Stimulated activated effector memory CD8-positive, alpha-beta T cell treated with anti-CD3 and anti-CD28 coated beads, Interleukin-12 subunit alpha, Interleukin-12 subunit beta, amount 100 ng/mL, for 72 hours (primary cell): Measurements from ENCODE around the gene AHI1.
A peak's percentile ranks its signal among the peaks of the same experiment; 100 is the strongest.

Experiments used
- ATAC-seq: fragments of 150-1000 bp; cut with Tn5 transposase; 2 replicates; pipeline ENCODE4 v1.10.0; 2021
- DNase-seq, 2 donors: peaks; one replicate each; pipeline ENCODE4 v3.0.0; 2021 to 2022; ENCODE audit warnings: low spot score in 2 of 2
- H3K27ac Mint-ChIP-seq: one replicate; pipeline ENCODE4 v1.8.0; 2022; ENCODE audit warnings: mild to moderate bottlenecking, mixed read lengths
- H3K36me3 Mint-ChIP-seq: one replicate; pipeline ENCODE4 v1.8.0; 2022; ENCODE audit warnings: mild to moderate bottlenecking, mixed read lengths
- H3K4me1 Mint-ChIP-seq: one replicate; pipeline ENCODE4 v1.8.0; 2022; ENCODE audit warnings: mixed read lengths
- H3K4me3 Mint-ChIP-seq: one replicate; pipeline ENCODE4 v1.8.0; 2022; ENCODE audit warnings: mild to moderate bottlenecking, mixed read lengths
- H3K9me3 Mint-ChIP-seq: one replicate; pipeline ENCODE4 v1.8.0; 2022; ENCODE audit warnings: mixed read lengths

The AHI1 gene

DNA sequence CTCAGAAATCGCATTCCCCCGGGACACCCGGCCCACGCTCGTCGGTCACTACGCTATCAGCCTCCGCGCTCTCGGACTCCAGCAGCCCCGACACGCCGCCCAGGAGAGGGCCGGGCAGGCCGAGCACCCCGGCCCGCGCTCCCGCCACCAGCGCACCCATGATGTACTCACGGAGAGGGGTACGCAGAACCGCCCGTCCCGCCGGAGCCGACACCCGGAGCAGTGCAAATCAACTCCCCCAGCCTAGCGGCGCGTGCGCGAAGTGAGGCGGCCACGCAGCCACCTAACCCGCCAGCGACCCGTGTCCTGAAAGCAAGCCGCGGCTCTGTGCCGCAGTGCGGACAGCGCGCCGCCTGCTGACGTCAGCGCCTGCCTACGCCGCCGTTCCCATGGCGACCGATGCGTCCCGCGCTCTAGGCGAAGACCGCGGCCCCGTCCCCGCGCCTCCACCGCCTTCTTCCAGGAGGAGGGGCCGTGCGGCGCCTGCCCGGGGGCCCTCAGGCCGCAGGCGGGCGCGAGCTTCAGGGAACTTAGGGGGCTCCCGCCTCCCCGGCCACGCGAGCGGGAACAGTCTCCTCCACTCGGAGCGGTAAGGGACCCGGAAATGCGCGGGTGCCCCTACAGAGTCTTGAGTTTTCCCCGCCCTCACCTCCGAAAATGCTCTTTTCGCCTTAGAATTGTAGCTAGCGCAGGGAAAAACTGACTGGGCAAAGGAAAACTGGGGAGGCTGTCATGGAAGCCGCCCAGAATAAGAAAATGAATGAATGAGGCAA is at the start of gene AHI1:
Gene AHI1, minus strand, starts transcription at position 329 of the 773 bp plus-strand sequence. CDS start 5,503 bp downstream, outside the sequence.
- Mint-ChIP-seq H3K9me3 (no peaks in the 10 kb centered on the region), H3K27ac (no peak within 1 kb of the TSS), H3K4me1 (peaks cover 9% of the 10 kb centered on the region), H3K36me3 (peaks cover 21% of the 10 kb centered on the region), H3K4me3 (no peak within 1 kb of the TSS)
- ATAC-seq (peak; percentile 92), DNase-seq (peak; percentile 92 to 97)

DNA sequence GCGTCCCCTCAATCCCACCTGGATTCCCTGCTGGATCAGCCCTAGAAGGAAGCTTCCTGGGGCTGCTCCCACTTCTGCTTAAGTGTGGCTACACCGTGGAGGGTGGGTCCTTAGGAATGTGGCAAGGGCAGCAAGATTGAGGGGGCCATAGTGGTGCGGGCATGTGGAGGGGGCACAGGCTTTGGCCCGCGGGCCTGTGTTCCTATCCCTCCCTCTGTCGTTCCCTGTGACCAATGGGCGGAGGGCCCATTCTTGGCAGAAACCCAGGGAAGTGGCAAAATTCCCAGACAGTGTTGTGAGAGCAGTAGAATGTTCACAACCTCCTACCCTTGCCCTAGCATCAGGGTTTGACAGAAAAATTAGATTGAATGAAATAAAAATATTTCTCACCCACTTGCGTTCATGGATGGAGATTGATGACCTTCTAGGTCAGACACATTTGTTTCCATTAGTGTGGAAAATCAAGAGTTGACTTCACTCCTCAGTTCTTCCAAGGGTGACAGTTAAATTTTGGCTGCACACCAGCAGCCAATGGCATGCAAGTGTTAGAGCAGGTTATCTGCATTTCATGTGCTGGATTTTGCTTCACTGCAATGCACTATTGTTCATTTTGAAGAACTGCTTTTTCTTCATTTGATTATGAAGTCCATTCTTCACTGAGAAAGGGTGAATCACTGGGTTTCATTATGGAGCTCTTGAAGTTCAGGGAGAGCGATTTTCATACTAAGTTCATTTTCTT is 49.3 kb upstream of the AHI1 start:
- Mint-ChIP-seq H3K9me3 (peaks cover 5% of the 10 kb centered on the region), H3K27ac (no peak overlapping the region), H3K4me3 (no peak overlapping the region), H3K36me3 (no peaks in the 10 kb centered on the region), H3K4me1 (peaks cover 5% of the 10 kb centered on the region)
- DNase-seq = no peak
- ATAC-seq = no peak

DNA sequence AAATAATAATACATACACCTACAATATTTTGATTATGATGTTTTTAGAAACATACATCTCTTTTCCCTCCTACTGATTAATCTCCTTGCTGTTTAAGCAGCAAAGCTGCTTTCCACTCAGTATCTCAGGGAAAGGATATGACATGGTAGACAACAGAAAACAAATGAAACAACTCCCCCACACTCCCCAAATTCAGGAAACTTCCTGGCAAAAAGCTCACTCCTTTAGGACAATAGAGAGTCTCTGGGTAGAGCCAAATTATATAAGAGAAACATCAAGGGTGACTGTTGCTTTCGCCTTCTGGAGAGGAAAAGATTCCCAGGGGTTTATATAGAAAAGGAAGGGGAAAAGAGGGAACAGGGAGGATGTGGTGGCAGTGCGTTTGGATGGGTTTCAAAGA is 48.7 kb upstream of the AHI1 start:
- Mint-ChIP-seq H3K27ac (no peak overlapping the region), H3K4me1 (peaks cover 5% of the 10 kb centered on the region), H3K9me3 (peaks cover 5% of the 10 kb centered on the region), H3K36me3 (no peaks in the 10 kb centered on the region), H3K4me3 (no peak overlapping the region)
- ATAC-seq (no peak), DNase-seq (no peak)

DNA sequence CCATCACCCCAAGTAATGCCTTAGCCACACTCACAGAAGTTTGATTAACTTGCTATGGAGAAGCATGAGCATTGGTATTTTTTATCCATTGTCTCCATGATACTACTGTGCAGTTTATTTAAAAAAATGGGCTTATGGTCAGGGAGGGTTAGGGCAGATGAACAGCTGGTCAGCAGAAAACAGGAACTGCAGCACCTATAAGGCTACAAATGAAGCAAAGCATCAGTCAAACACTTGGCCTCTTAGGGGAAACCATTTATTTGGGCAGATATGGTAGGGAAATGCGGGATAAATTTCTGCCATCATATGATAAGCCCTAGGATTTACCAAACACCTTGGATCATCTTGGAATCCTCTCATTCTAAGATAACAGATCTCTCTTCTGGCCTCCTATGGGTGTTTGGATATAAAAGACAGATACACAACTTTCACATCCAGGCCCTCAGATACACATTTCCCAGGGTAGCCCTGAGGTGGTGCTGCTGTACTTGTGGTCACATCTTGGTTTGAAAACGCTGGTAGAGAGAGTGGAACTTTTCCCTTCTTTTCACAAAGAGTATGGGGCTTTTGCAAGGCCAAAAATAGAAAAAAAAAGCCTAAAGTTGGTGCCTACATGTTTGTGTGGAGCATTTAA is 42.8 kb upstream of the AHI1 start:
- no peak for ATAC-seq
- H3K27ac Mint-ChIP-seq = no peak overlapping the region
- H3K4me1 Mint-ChIP-seq = peaks cover 34% of the 10 kb centered on the region
- no peak for DNase-seq
- H3K4me3 Mint-ChIP-seq = no peak overlapping the region
- no peaks in the 10 kb centered on the region for H3K36me3 Mint-ChIP-seq
- H3K9me3 Mint-ChIP-seq = peaks cover 5% of the 10 kb centered on the region

DNA sequence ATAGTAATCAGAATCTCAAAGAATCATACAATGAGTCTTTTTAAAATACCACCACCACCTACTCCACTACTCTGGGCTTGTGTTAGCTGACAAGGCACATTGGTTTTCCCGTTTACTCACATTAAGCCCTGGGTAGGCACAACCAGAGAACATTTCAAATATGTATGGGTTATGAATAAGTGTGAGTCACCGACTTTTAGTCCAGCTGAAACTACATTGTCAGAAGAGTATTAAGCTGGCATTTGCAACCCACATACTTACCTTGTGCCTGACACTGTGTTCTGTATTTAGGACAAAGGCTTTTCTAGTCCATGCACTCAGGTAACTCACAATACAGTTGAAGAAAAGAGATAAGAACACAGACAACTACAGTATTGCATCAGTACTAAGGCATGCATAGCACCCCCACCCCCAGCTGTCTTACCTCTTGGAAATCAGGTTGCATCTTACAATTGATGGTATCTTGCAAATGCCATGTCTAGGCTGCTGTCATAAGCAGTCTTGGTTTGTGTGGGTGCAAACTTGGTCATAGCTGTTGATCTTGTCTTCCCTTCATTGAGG is 40.3 kb upstream of the AHI1 start:
- ATAC-seq = peak; percentile 97
- Mint-ChIP-seq H3K36me3 (no peaks in the 10 kb centered on the region), H3K9me3 (no peaks in the 10 kb centered on the region), H3K27ac (peak overlapping the region; percentile 74), H3K4me1 (peaks cover 29% of the 10 kb centered on the region), H3K4me3 (peak overlapping the region; percentile 27)
- DNase-seq = peak; percentile 38 to 77

DNA sequence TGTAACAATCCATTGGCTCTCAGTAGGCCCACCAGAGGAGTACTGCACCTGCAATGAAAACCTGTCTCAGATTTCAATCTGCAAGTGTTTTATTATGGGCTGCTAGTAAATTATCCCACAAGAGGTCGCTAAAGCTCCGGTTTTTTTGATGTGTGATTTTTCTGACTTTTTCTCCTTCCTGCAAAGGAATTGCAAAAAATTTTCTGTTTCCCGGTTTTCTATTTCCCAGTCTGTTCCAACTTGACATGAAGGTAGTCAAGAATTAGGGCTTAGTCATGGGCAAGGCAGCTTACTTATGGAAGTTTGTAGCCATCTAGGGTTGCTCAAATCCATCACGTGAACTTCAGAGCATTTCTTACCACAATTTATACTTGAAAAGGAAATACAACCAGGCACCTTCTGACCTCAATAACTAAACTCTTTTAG is 38.5 kb upstream of the AHI1 start:
- no peak overlapping the region for H3K4me3 Mint-ChIP-seq
- ATAC-seq (no peak), DNase-seq (peak in 1 of 2 donors; percentile 56)
- peaks cover 29% of the 10 kb centered on the region for H3K4me1 Mint-ChIP-seq
- no peaks in the 10 kb centered on the region for H3K9me3 Mint-ChIP-seq
- no peak overlapping the region for H3K27ac Mint-ChIP-seq
- H3K36me3 Mint-ChIP-seq = no peaks in the 10 kb centered on the region

DNA sequence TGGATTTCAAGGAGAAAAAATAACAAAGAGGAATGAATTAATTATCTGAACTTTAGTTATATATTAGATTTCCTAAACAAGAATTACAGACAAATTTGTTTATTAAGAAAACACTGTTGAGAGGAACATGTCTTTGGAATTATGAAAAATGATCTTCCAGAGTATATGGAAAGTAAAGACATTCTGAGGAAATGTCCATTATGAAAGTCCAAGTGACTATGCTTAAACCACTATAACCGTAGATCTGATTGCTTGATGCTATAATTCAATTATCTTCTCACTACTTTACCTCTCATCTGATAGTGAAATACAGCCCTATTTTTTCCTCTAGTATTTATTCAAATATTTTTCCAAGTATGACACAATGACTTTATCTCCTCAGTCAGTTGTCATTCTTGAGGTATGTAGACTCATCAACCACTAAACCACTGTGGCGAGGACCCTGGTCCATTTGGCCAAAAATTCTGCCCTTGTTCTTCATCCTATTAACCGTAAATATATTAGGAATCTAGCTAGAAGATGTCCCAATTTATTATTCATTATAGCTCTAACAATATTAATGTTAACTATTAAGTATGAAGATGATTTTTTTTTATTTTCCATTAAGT is 37.3 kb upstream of the AHI1 start:
- Mint-ChIP-seq H3K27ac (no peak overlapping the region), H3K36me3 (no peaks in the 10 kb centered on the region), H3K4me3 (no peak overlapping the region), H3K9me3 (no peaks in the 10 kb centered on the region), H3K4me1 (peaks cover 29% of the 10 kb centered on the region)
- DNase-seq = no peak
- ATAC-seq = no peak

DNA sequence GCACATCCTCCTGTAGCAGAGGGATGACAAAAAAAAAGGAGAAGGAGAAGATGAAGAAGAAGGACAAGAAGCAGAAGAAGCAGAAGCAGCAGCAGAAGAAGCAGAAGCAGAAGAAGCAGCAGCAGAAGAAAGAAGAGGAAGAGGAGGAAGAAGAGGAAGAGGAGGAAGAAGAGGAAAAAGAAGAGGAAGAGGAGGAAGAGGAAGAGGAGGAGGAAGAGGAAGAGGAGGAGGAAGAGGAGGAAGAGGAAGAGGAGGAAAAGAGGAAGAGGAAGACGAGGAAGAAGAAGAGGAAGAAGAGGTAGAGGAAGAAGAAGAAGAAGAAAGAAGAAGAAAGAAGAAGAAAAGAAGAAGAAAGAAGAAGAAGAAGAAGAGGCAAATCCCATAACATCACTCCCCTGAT is 35.0 kb upstream of the AHI1 start:
- no peak for ATAC-seq
- Mint-ChIP-seq H3K9me3 (no peaks in the 10 kb centered on the region), H3K27ac (no peak overlapping the region)

DNA sequence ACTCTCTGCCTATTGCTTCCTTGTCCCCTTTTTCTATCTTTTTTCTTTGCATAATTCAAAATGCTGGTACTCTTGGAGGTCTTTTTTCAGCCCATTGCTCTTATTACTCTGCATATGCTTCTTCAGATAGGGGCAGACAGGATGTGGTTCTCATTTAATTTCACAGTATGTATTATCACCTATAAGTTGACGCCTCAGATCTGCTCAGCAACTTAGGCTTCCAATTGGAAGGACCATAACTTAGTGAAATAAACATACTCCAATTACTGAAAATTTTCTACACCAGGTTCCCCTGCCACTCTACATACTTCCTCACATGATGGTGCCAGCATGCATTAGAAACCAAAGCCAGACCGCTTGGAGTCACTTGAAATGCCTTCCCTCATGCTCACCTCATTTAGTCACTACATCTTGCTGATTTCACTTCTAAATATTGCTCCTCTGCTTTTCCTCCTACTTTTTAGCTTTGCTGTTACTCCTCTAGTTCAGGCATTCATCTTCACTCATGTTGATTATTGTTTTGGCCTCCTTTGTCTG is 34.5 kb upstream of the AHI1 start:
- Mint-ChIP-seq H3K4me1 (peaks cover 8% of the 10 kb centered on the region), H3K9me3 (no peaks in the 10 kb centered on the region), H3K27ac (no peak overlapping the region), H3K36me3 (no peaks in the 10 kb centered on the region), H3K4me3 (no peak overlapping the region)
- DNase-seq (no peak), ATAC-seq (no peak)

More for the DNA sequence above, 35.0 kb upstream of the AHI1 start:
- no peak for DNase-seq
- Mint-ChIP-seq H3K4me3 (no peak overlapping the region), H3K4me1 (peaks cover 12% of the 10 kb centered on the region), H3K36me3 (no peaks in the 10 kb centered on the region)

DNA sequence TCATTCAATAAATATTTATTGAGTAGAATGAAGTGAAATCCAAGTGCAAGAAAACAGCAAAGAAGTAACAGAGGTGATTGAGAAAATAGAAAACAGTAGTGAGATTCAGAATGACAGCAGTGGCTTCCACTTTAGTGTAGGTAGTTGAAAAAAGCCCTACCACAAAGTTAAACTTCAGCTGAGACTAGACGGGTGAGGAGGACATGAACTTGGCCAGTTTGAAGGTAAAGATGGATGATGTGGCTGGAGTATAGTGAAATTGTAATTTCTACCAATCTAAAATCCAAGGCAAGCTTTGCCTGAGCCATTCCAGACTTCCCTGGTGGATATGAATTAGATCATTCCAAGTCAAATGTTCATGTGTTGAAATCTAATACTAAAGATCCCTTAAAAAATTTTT is 32.6 kb upstream of the AHI1 start:
- Mint-ChIP-seq H3K27ac (no peak overlapping the region), H3K36me3 (no peaks in the 10 kb centered on the region), H3K9me3 (no peaks in the 10 kb centered on the region), H3K4me3 (no peak overlapping the region), H3K4me1 (no peaks in the 10 kb centered on the region)
- no peak for ATAC-seq
- DNase-seq = no peak

DNA sequence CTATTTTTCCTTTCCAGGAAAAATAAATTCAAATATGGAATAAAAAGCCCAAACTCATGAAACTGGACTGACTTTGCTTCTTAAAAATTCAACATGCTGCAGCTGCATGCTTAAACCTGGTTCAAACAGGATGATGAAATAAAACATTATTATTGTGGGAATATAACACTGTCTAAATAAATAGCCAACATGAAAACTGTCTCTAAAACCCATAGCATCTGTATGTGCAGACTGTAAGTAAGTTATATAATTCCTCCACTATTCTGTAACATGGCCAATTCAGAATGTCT is 30.4 kb upstream of the AHI1 start:
- no peak for DNase-seq
- no peaks in the 10 kb centered on the region for H3K9me3 Mint-ChIP-seq
- H3K4me3 Mint-ChIP-seq = no peak overlapping the region
- ATAC-seq = no peak
- H3K27ac Mint-ChIP-seq = no peak overlapping the region
- peaks cover 6% of the 10 kb centered on the region for H3K4me1 Mint-ChIP-seq
- H3K36me3 Mint-ChIP-seq = no peaks in the 10 kb centered on the region

DNA sequence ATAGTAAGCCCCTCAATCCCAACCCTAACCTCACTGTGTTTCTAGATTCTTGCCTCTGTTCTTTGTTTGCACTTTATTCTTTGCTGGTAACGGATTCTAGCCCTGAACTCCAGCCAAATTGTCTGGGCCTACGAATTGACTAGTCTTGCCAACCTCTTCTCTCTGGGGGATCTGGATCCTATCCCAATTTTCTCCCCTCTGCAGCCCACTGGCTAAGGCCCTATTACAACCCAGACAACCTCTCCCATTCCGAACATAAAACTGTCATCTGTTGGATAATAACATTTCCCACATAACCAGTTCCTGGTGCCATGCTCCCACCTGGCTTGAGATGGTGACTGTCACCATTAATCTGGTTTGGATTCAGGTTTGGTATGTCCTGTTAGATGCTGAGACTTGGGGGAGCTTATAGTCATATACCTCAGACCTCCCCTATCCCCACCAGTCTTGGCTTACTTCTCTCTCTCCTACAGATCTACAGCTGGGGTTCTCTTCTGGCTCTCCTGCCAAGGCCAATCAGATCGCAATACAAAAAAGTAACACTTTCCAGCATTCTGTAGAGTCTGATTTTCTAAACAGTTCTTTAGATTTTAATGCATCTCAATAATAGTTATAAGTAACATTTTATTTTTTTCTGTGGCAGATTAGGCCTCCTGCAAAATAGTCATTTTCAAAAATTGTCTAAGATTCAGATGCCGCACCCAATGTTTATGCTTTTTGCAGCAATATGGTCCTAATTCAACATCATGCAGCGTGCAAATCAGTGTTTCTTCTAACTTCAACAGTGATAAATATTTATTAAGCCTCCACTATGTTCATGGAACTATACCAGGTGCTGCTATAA is 29.8 kb upstream of the AHI1 start:
- H3K36me3 Mint-ChIP-seq = no peaks in the 10 kb centered on the region
- ATAC-seq = no peak

DNA sequence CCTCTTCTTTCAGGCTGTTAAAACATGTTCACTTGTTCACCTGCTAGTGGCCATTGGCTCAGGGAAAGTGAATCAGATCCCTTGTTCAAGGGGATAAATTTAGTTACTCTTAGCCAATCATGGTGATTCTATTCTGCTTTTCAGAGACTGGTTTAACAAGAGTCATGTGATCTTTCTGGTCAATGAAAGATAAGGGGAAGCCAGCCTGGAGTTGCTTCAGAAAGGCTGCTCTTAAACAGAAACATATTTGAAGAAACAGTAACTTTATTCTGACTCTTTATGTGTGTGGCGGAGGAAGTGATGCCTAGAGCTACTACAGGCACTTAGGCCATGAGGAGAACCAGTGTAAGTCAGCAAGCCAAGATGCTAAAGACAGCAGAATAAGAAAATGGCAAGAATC is 28.1 kb upstream of the AHI1 start:
- H3K36me3 Mint-ChIP-seq = no peaks in the 10 kb centered on the region
- DNase-seq (no peak), ATAC-seq (no peak)
- H3K27ac Mint-ChIP-seq = no peak overlapping the region
- no peaks in the 10 kb centered on the region for H3K9me3 Mint-ChIP-seq
- H3K4me1 Mint-ChIP-seq = peaks cover 6% of the 10 kb centered on the region
- H3K4me3 Mint-ChIP-seq = no peak overlapping the region

More for the DNA sequence above, 29.8 kb upstream of the AHI1 start:
- no peak overlapping the region for H3K27ac Mint-ChIP-seq
- H3K4me1 Mint-ChIP-seq = peaks cover 6% of the 10 kb centered on the region
- H3K9me3 Mint-ChIP-seq = no peaks in the 10 kb centered on the region
- DNase-seq = no peak
- no peak overlapping the region for H3K4me3 Mint-ChIP-seq

DNA sequence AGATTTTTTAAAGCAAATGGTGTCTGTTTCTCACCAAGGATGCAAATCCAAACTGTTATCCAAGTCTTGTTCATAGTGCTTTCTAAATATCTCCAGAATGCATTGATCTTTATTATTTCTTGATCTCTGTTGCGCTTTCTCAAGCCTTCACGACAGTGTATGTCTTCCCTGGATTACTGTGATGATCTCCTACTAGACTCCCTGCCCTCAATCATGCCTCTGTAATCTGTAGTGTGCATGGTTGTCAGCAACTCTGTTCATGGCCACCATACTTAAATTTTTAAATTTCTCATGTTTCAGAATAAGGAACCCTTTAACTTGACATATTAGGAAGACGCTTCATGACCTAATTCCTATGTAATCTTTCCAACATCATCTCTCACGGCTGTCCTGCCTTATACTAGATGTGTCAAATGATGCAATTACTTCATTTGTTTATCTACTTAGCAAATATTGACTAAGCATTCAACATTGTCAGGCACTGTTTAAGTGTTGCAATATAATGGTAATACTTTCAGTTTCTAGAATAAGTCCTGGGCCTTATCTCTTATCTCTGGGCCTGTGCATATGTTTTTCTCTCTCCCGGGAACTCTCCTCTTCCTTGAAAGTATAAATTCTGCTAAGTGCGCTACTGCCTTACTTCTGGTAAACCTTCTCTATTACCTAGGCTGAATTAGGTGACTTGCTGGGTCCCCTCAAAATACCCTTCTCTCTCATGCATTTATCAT is 25.6 kb upstream of the AHI1 start:
- peak; percentile 24 for ATAC-seq
- H3K4me3 Mint-ChIP-seq = no peak overlapping the region
- no peak overlapping the region for H3K27ac Mint-ChIP-seq

More for the DNA sequence above, 25.6 kb upstream of the AHI1 start:
- Mint-ChIP-seq H3K4me1 (peaks cover 6% of the 10 kb centered on the region), H3K36me3 (no peaks in the 10 kb centered on the region), H3K9me3 (peaks cover 2% of the 10 kb centered on the region)
- no peak for DNase-seq
